ENCODE results near the gene HSPB2.

The HSPB2 gene, protein sequence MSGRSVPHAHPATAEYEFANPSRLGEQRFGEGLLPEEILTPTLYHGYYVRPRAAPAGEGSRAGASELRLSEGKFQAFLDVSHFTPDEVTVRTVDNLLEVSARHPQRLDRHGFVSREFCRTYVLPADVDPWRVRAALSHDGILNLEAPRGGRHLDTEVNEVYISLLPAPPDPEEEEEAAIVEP

DNA sequence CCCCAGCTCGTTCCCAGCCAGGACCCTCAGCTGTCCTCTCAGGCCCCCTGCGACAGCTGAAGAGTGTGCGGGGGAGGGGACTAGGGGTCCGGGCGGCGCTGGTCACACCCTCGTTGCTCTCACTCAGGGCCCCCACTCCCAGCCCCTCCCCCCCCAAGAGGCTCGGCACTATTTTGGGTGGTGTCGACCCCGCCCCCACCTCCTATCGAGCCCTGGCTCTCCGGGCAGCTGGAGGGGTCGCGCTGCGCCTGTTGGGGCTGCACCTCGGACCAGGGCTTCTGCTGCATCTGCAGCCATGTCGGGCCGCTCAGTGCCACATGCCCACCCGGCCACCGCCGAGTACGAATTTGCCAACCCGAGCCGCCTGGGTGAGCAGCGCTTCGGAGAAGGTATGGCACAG, at the start of gene HSPB2:
Gene HSPB2 (plus strand): TSS at position 200 of the 400 bp plus-strand sequence. CDS start 96 bp downstream, at position 296.
- H3K4me3 ChIP-seq (ENCODE audit: low read depth, low read length), result no peak within 1 kb of the TSS
- TF ChIP-seq, protein P1, sequence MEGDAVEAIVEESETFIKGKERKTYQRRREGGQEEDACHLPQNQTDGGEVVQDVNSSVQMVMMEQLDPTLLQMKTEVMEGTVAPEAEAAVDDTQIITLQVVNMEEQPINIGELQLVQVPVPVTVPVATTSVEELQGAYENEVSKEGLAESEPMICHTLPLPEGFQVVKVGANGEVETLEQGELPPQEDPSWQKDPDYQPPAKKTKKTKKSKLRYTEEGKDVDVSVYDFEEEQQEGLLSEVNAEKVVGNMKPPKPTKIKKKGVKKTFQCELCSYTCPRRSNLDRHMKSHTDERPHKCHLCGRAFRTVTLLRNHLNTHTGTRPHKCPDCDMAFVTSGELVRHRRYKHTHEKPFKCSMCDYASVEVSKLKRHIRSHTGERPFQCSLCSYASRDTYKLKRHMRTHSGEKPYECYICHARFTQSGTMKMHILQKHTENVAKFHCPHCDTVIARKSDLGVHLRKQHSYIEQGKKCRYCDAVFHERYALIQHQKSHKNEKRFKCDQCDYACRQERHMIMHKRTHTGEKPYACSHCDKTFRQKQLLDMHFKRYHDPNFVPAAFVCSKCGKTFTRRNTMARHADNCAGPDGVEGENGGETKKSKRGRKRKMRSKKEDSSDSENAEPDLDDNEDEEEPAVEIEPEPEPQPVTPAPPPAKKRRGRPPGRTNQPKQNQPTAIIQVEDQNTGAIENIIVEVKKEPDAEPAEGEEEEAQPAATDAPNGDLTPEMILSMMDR (IDR thresholded peaks at IDR 0.05; ENCODE audit: borderline replicate concordance, insufficient read depth, low read depth, low read length), result no peak

- H3K4me3 ChIP-seq (ENCODE audit: low read depth, low read length), result no peak overlapping the region
- TF ChIP-seq, protein P1 (IDR thresholded peaks at IDR 0.05; ENCODE audit: borderline replicate concordance, insufficient read depth, low read depth, low read length), result no peak
These were observed 42.4 kb upstream of the HSPB2 start for GRCh38 chr11:111870113-111870512.

DNA sequence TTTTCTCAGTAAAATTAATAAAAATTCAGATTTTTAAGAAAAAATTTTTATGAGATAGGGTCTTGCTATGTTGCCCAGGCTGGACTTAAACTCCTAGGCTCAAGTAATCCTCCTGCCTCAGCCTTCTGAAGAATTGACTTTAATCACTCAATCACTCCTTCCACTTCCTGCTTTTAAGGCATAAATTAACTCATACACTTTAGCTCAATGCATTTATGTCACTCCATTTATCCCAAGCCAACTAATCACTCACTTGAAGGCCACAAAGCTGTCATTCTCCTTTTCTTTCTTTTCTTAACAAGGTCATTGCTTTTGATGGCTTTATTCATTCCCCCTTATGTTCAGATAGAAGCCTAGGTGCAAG, 42.0 kb upstream of the HSPB2 start:
- TF ChIP-seq, protein P1 (IDR thresholded peaks at IDR 0.05; ENCODE audit: borderline replicate concordance, insufficient read depth, low read depth, low read length), result no peak
- peak overlapping the region; percentile 87 for H3K4me3 ChIP-seq (ENCODE audit: low read depth, low read length)

DNA sequence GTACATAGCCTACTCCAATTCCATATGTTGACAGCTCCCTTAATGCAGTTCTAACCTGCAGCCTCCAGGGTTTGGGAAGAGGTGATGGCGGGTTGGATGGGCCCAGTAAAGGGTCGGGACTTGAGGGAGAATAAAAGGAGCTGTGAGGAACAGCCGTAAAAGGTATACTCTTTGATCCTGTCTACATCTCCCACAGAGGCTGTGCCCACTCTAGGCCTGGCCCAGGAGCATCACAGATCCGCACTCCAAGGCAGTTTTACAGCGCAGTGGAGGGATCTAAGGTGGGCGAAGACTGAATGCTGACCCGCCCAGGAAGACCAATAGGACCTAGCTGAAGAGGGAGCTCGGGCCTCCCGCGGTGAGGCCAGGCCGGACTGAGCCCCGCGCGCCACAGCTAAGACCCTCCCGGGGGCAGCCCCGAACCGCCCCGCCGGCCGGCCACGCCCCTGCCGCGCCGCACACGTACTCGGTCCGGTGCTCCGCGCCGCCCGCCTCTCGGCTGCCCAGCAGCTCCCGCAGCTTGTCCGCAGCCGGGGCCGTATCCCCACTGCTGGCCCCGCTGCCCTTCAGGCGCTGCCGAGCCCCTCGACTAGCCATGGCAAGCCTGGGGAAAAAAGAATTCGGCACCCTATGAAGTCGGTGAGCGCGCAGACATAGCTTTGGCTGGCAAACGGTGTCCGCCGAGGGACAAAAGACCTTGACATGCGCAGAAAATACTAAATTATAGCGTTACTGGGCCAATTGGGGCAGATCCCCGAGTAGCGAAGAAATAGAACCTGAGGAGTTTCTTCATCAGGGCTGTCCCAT, 41.4 kb upstream of the HSPB2 start, which contains the start of gene ALG9:
Gene ALG9 (minus strand): TSS at position 696 of the 807 bp plus-strand sequence. CDS start 99 bp downstream, at position 597.
- H3K4me3 ChIP-seq (ENCODE audit: low read depth, low read length), result peak within 1 kb of the TSS; percentile 87
- TF ChIP-seq, protein P1 (IDR thresholded peaks at IDR 0.05; ENCODE audit: borderline replicate concordance, insufficient read depth, low read depth, low read length), result peak; percentile 24; the same call in 1 of the 2 replicates

DNA sequence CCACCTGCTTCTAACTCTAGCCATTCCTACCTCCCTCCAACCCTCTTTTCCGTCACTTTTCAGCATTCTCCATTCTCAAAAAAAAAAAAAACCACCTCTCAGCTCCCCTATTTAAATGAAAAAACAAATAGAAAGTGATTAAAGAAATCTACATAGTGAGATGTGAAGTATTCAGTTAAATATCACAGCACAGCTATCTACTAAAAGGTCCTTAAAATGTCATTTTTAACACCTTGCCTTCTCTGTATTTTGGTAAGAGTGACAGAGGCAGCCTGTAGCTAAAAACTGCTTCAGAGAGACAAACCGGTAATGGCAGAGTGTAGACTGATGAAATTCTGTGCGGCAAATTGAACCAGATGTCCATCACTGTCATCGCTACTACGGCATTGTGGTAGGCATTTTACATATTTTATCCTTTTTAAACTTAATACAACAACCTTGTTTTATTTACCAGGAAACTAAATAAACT, 40.8 kb upstream of the HSPB2 start:
- peak overlapping the region; percentile 87 for H3K4me3 ChIP-seq (ENCODE audit: low read depth, low read length)
- TF ChIP-seq, protein P1 (IDR thresholded peaks at IDR 0.05; ENCODE audit: borderline replicate concordance, insufficient read depth, low read depth, low read length), result no peak

- TF ChIP-seq, protein P1 (IDR thresholded peaks at IDR 0.05; ENCODE audit: borderline replicate concordance, insufficient read depth, low read depth, low read length), result no peak
- H3K4me3 ChIP-seq (ENCODE audit: low read depth, low read length), result peak overlapping the region; percentile 63
These were observed 34.1 kb upstream of the HSPB2 start for GRCh38 chr11:111878385-111878848.

Measured in GM12875 (cell line).